ENCODE results near the gene LRIG2.

LRIG2 gene

DNA sequence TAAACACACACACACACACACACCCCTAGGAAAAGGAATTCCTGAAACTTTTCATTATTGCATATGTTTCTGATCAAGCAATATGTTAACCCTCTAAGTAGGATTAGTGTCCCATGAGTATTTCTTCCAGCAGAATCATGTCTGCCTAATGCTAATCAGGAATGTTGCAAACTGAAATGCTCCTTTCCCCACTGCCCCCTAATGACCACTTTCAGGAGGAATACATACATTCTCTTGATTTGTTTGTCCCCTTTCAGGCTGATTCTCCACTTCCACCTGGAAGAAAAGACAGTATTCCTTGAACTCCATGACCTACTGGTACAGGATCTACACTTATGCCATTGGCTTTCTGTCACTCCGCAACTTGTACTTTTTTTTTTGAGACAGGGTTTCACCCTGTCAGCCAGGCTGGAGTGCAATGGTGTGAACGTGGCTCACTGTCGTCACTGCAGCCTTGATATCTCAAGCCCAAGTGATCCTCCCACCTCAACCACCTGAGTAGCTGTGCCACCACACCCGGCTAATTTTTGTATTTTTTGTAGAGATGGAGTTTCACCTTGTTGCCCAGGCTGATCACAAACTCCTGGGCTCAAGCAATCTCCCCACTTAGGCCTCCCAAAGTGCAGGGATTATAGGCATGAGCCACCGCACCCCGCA is 56.7 kb downstream of the LRIG2 start:
- no peak overlapping the region for H3K4me3 ChIP-seq (ENCODE audit: low read length)
- no peak for TF ChIP-seq CTCF (conservative IDR thresholded peaks at IDR 0.05; ENCODE audit: low read length)
- no peak for DNase-seq (ENCODE audit: low read depth)

- no peak for DNase-seq (ENCODE audit: low read depth)
- TF ChIP-seq CTCF (conservative IDR thresholded peaks at IDR 0.05; ENCODE audit: low read length): no peak
These were observed 60.0 kb downstream of the LRIG2 start for GRCh38 chr1:113133038-113133437.

DNA sequence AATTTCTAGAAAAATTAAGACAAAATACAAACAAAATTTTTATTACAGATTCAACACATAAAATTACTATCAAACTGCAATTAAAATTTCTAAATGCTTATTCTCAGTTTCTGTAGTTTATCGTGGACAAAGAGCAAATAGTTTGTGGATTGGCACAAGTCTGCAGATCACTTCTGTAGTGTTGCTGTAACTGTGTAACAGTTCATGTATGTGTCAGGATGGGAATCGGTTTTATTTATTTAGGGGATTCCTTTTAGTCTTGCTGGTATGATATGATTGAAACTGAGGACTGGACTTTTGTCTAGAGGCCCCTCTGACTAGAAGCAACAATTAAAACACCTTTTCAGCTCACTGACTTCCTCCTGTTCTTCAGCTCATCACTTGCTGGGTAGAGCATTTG is 60.8 kb downstream of the LRIG2 start:
- no peak overlapping the region for H3K4me3 ChIP-seq (ENCODE audit: low read length)
- DNase-seq (ENCODE audit: low read depth): no peak
- no peak for TF ChIP-seq CTCF (conservative IDR thresholded peaks at IDR 0.05; ENCODE audit: low read length)

More at GRCh38 chr1:113133038-113133437, 60.0 kb downstream of the LRIG2 start:
- no peak overlapping the region for H3K4me3 ChIP-seq (ENCODE audit: low read length)

- no peak for TF ChIP-seq CTCF (conservative IDR thresholded peaks at IDR 0.05; ENCODE audit: low read length)
- no peak for DNase-seq (ENCODE audit: low read depth)
- H3K4me3 ChIP-seq (ENCODE audit: low read length): no peak overlapping the region
These were observed 62.5 kb downstream of the LRIG2 start for GRCh38 chr1:113135460-113135859.

GRCh38 chr1:113136476-113136875 is 63.5 kb downstream of the LRIG2 start:
- no peak for DNase-seq (ENCODE audit: low read depth)
- TF ChIP-seq CTCF (conservative IDR thresholded peaks at IDR 0.05; ENCODE audit: low read length): no peak
- H3K4me3 ChIP-seq (ENCODE audit: low read length): no peak overlapping the region

DNA sequence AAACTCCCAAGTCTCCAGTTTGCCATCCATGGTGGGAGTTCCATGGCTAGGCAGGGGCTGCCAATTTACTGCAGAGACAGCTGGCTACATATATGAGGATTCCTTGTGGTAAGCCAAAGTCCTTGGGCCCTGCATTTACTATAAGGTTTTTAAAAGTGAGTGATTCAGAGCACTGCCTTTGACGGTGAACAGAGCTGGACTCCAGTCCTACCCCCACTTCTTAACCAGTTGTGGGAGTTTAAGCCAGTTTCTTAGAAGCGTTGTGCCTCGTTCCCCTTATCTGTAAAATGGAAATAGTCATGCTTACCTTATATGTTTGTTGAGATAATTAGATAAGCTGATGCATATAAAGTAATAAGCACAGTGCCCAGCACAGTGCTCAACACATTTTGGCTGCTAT is 64.6 kb downstream of the LRIG2 start:
- H3K4me3 ChIP-seq (ENCODE audit: low read length): no peak overlapping the region
- TF ChIP-seq CTCF (conservative IDR thresholded peaks at IDR 0.05; ENCODE audit: low read length): no peak
- DNase-seq (ENCODE audit: low read depth): no peak

GRCh38 chr1:113138778-113139177 is 65.8 kb downstream of the LRIG2 start:
- no peak for DNase-seq (ENCODE audit: low read depth)
- no peak overlapping the region for H3K4me3 ChIP-seq (ENCODE audit: low read length)
- no peak for TF ChIP-seq CTCF (conservative IDR thresholded peaks at IDR 0.05; ENCODE audit: low read length)

All from AG10803 (cell line).